ENCODE data around the gene TXNL1. TPM values are rescaled to one million over a fixed set of nuclear protein-coding genes. Genes with fewer than 3 reads are reported as not detected.

TXNL1 gene
- total and polyA plus RNA-seq, 2 donors (not counting 3 experiments of a cell fraction or from before 2014, with no cell fraction given), result 29.5 to 81.2 TPM

DNA sequence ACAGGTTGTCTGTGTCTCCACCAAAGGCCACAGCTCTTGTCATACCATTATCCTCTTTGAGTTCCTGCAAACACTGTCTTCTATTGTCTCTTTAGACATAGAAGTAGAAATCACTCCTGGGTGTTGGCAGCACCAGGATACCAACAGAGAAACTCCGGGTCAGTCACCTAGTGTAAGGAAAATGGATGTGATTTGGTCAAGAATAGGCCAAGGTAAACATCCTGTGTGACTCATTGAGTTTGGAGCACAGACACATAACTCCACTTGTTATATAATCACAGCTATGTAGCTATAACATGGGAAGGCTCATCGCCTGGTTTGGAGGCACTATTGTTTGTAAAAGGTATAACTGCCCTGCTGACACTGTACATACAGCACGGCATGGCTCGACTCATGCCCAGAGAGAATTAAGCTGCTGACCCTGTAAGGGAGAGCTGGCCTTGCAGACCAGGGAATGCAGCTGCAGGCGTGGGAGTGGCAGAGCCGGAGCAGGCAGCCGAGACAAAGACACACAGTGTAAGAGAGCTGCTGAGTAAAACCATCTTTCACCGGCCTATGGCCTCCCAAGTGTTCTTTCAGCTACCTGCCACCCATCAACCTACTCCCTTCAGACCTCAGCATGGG, 3.4 kb upstream of the TXNL1 start:
- Histone ChIP-seq H3K4me2 (ENCODE audit: insufficient read depth, low read length) (no peak overlapping the region), H3K4me3 (replicated peaks in 1 of 3; ENCODE audit: insufficient read depth in 1 of 3, low read depth in 1 of 3, low read length in 3 of 3) (no peak overlapping the region), H3K79me2 (ENCODE audit: control insufficient read depth, insufficient read depth, low read length) (peaks cover 16% of the 10 kb centered on the region), H3K27me3 (ENCODE audit: control insufficient read depth in 2 of 2, insufficient read depth in 2 of 2, low read length in 2 of 2) (no peaks in the 10 kb centered on the region), H2AFZ (ENCODE audit: low read depth, low read length) (no peak overlapping the region), H3K27ac (ENCODE audit: insufficient read depth, low read depth, low read length) (peak overlapping the region; percentile 37), H3K9ac (replicated peaks; ENCODE audit: extremely low read depth, insufficient read depth, low read length) (no peak overlapping the region), H4K20me1 (replicated peaks; ENCODE audit: control insufficient read depth, extremely low read depth, insufficient read depth, low read length) (peaks cover 4% of the 10 kb centered on the region), H3K9me3 (replicated peaks; ENCODE audit: control insufficient read depth, insufficient read depth, low read length) (no peaks in the 10 kb centered on the region), H3K9me1 (replicated peaks; ENCODE audit: control insufficient read depth, extremely low read depth, insufficient read depth, low read length) (no peaks in the 10 kb centered on the region), H3K36me3 (ENCODE audit: control insufficient read depth in 2 of 2, extremely low read depth in 1 of 2, insufficient read depth in 2 of 2, low read length in 2 of 2) (no peaks in the 10 kb centered on the region), H3K4me1 (ENCODE audit: control insufficient read depth, extremely low read depth, insufficient read depth, low read length) (peaks cover 15% of the 10 kb centered on the region)
- dilution Hi-C loops (cut with MboI; ENCODE audit: extremely low pct_ligation_motif_present, low sequenced_read_pairs), result no loop called here
- peak; percentile 71 for DNase-seq (ENCODE audit: low read depth, low spot score)
- TF ChIP-seq JUN (IDR thresholded peaks at IDR 0.05; ENCODE audit: borderline replicate concordance, insufficient read depth, insufficient read length, low read depth) (peak; percentile 83), POLR2AphosphoS5 (IDR thresholded peaks at IDR 0.05; ENCODE audit: insufficient read depth, low read depth, low read length) (peak; percentile 65), FOS (IDR thresholded peaks at IDR 0.05; ENCODE audit: borderline replicate concordance, insufficient read depth, low read length) (peak; percentile 78), POLR2A (IDR thresholded peaks at IDR 0.05; ENCODE audit: low read depth, low read length) (no peak)
- TF ChIP-seq, protein P1, sequence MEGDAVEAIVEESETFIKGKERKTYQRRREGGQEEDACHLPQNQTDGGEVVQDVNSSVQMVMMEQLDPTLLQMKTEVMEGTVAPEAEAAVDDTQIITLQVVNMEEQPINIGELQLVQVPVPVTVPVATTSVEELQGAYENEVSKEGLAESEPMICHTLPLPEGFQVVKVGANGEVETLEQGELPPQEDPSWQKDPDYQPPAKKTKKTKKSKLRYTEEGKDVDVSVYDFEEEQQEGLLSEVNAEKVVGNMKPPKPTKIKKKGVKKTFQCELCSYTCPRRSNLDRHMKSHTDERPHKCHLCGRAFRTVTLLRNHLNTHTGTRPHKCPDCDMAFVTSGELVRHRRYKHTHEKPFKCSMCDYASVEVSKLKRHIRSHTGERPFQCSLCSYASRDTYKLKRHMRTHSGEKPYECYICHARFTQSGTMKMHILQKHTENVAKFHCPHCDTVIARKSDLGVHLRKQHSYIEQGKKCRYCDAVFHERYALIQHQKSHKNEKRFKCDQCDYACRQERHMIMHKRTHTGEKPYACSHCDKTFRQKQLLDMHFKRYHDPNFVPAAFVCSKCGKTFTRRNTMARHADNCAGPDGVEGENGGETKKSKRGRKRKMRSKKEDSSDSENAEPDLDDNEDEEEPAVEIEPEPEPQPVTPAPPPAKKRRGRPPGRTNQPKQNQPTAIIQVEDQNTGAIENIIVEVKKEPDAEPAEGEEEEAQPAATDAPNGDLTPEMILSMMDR (IDR thresholded peaks at IDR 0.05; ENCODE audit: extremely low read depth in 1 of 2, insufficient read depth in 1 of 2, low read depth in 1 of 2, low read length in 2 of 2), result no peak
- intact Hi-C loops (cut with micrococcal nuclease), result loop anchor here (1.0 kb wide), 1 partner anchor 9 kb away; the partner anchor contains the start of gene WDR7
- POLR2A ChIA-PET, result no interaction called here
- peak; percentile 74 for FAIRE-seq
- no TSS peak for BruUV-seq (replicated peaks)
- CTCF ChIA-PET, result interaction anchor here (0.7 to 1.7 kb wide), 4 partner anchors 9 to 67 kb away, joined by 3 to 9 read pairs (median 4); partner anchors contain the start of gene WDR7

All from endothelial cell of umbilical vein (primary cell).